HEK293 (cell line): ENCODE results near the gene NEK3.

Source experiments
- BCL11A ChIP-seq: fragments of 450-650 bp; formaldehyde crosslinking; IDR thresholded peaks from 2 replicates; pipeline ENCODE4 v1.5.1; 2016; ENCODE audit warnings: low read depth, missing biosample characterization, missing genetic modification characterization
- KLF16 ChIP-seq: fragments of 450-650 bp; formaldehyde crosslinking; IDR thresholded peaks from 2 replicates; pipeline ENCODE4 v1.5.1; 2017; ENCODE audit warnings: missing biosample characterization, missing genetic modification characterization
- SETDB1 ChIP-seq: IDR thresholded peaks from one replicate; pipeline ENCODE4 v1.6.1; 2017; ENCODE audit warnings: mild to moderate bottlenecking, low read length, moderate library complexity, mixed read lengths; ENCODE audit not compliant: insufficient read length
- SP2 ChIP-seq: fragments of 450-650 bp; formaldehyde crosslinking; IDR thresholded peaks from 2 replicates; pipeline ENCODE4 v1.5.1; 2016; ENCODE audit warnings: missing biosample characterization, missing genetic modification characterization
- TCF7L2 ChIP-seq: IDR thresholded peaks from 2 replicates; pipeline ENCODE4 v1.6.1; 2011; ENCODE audit warnings: low read depth, mild to moderate bottlenecking, inconsistent platforms, low read length, moderate library complexity, borderline replicate concordance
- ZNF10 ChIP-seq: fragments of 450-650 bp; formaldehyde crosslinking; IDR thresholded peaks from 2 replicates; pipeline ENCODE4 v1.5.1; 2017; ENCODE audit warnings: missing biosample characterization, missing genetic modification characterization
- ZNF350 ChIP-seq: fragments of 450-650 bp; formaldehyde crosslinking; IDR thresholded peaks from 2 replicates; pipeline ENCODE4 v1.5.0; 2017; ENCODE audit warnings: missing biosample characterization, mild to moderate bottlenecking, missing genetic modification characterization
- ZNF354C ChIP-seq: fragments of 450-650 bp; formaldehyde crosslinking; IDR thresholded peaks from 2 replicates; pipeline ENCODE4 v1.5.1; 2016; ENCODE audit warnings: missing biosample characterization, missing genetic modification characterization, low read depth, borderline replicate concordance
- ZNF670 ChIP-seq: fragments of 450-650 bp; formaldehyde crosslinking; IDR thresholded peaks from 2 replicates; pipeline ENCODE4 v1.5.1; 2016; ENCODE audit warnings: missing biosample characterization, missing genetic modification characterization, low read depth
- ZNF704 ChIP-seq: fragments of 450-650 bp; formaldehyde crosslinking; IDR thresholded peaks from 2 replicates; pipeline ENCODE4 v1.5.1; 2016; ENCODE audit warnings: missing biosample characterization, missing genetic modification characterization
- ZNF76 ChIP-seq: fragments of 450-650 bp; formaldehyde crosslinking; IDR thresholded peaks from 2 replicates; pipeline ENCODE4; 2016; ENCODE audit warnings: low read depth, missing biosample characterization, missing genetic modification characterization, borderline replicate concordance
- TF ChIP-seq, protein P1 (sequence below): fragments of 450-650 bp; formaldehyde crosslinking; IDR thresholded peaks from 2 replicates; pipeline ENCODE4 v1.5.1; 2016; ENCODE audit warnings: missing biosample characterization, missing genetic modification characterization

GRCh38 chr13:52125547-52125946 is 33.9 kb downstream of the NEK3 start:
- TF ChIP-seq BCL11A (tag by site-specific recombination) (no peak), ZNF670 (tag by site-specific recombination) (no peak), ZNF76 (tag by site-specific recombination) (no peak), KLF16 (tag by site-specific recombination) (no peak), SP2 (tag by site-specific recombination) (no peak), ZNF350 (tag by site-specific recombination) (no peak), ZNF10 (no peak), SETDB1 (no peak), ZNF354C (no peak), TCF7L2 (no peak), ZNF704 (no peak)
- TF ChIP-seq, protein P1, sequence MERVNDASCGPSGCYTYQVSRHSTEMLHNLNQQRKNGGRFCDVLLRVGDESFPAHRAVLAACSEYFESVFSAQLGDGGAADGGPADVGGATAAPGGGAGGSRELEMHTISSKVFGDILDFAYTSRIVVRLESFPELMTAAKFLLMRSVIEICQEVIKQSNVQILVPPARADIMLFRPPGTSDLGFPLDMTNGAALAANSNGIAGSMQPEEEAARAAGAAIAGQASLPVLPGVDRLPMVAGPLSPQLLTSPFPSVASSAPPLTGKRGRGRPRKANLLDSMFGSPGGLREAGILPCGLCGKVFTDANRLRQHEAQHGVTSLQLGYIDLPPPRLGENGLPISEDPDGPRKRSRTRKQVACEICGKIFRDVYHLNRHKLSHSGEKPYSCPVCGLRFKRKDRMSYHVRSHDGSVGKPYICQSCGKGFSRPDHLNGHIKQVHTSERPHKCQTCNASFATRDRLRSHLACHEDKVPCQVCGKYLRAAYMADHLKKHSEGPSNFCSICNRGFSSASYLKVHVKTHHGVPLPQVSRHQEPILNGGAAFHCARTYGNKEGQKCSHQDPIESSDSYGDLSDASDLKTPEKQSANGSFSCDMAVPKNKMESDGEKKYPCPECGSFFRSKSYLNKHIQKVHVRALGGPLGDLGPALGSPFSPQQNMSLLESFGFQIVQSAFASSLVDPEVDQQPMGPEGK (tag by site-specific recombination) = no peak
